ENCODE data around the gene PRRC2C.

PRRC2C gene

DNA sequence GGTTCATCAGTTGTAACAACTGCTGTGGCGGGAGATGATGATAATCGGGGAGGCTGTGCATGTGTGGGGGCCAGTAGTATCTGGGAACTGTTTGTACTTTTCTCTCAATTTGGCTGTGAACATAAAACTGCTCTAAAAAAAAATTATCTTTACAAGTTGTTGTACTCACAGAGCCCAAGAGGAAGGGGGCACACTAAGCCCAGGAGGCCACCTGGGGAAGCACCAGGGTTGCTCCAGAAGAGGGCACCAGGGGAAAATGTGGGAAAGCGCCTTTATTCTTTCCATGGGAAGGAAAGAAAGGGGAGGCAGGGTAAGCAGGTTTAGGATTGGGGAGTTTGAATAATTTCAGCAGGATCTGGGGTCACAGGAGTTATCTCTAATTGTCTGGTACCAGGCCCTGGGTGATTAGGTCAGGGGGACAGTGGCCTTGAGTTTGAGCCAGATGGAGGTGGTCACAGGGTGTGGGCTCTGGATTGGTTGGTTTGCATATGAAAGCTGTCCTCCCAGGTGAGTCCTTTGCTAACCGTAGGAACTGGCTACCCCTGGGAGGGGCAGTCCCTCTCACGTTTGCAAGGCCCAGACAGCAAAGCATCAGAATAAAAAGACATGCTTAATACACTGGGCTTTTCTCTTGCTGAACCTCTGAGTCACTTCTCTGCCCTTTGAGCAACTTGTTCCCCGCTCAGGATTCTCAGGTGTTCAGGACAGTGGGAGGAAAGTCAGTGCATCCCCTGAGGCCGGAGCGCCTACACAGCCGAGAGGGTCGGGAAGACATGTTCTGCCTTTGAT, 155.9 kb downstream of the PRRC2C start:
- DNase-seq: no peak

DNA sequence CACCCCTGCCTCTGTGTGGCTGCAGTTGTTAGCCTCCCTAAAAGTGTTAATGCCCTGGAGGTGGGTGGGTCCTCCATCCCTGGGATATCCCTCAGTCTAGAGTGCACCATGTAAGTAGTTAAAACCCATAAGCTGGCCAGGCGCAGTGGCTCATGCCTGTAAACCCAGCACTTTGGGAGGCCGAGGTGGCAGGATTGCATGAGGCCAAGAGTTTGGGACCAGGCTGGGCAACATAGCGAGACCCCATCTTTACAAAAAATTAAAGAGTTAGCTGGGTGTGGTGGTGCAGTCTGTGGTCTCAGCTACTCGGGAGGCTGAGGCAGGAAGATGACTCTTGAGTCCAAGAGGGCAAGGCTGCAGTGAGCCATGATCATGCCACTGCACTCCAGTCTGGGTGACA, 156.9 kb downstream of the PRRC2C start:
- no peak for DNase-seq
